ENCODE measurements around the gene UBAP2.
"Not testable (repeated sequence)": the region's sequence is repeated elsewhere in the genome, so short reads cannot be mapped to it uniquely, and the experiment has no call there.

Gene UBAP2

DNA sequence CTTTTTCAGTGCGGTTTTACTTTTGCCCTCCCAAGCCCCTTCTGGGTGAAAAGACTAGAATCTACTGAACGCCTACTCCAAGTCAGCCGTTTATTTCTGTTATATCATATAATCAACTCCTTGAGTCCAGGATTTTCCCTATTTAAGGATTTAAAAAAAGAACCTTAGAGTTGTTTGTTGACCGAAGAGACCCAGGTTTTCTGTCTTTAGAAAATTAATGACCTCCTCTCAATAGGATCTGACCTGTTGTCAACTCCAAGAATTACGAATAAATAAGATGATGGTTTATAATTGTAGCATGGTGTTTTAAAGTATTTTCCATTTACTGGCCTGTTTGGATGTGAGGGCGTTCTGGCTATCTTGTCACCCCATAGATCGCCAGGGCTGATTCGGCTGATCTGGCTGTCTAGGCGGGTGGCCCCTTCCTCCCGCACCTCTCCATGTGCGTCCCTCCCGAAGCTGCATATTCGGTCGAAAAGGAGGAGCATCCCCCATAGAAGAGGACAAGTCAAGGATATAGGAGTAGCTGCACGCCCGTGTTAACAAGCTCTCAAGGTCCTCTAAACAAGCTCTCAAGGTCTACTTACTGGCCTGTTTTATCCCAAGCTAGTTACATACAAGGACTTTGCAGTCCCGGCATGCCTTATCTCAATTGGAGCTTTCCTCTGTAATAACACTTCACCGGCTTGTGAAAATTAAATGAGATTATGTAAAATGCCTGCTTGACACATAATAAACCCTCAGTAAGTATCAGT is 1.1 kb upstream of the UBAP2 start:
- DNase-seq (ENCODE audit: low read depth in 3 of 3) = no peak

DNA sequence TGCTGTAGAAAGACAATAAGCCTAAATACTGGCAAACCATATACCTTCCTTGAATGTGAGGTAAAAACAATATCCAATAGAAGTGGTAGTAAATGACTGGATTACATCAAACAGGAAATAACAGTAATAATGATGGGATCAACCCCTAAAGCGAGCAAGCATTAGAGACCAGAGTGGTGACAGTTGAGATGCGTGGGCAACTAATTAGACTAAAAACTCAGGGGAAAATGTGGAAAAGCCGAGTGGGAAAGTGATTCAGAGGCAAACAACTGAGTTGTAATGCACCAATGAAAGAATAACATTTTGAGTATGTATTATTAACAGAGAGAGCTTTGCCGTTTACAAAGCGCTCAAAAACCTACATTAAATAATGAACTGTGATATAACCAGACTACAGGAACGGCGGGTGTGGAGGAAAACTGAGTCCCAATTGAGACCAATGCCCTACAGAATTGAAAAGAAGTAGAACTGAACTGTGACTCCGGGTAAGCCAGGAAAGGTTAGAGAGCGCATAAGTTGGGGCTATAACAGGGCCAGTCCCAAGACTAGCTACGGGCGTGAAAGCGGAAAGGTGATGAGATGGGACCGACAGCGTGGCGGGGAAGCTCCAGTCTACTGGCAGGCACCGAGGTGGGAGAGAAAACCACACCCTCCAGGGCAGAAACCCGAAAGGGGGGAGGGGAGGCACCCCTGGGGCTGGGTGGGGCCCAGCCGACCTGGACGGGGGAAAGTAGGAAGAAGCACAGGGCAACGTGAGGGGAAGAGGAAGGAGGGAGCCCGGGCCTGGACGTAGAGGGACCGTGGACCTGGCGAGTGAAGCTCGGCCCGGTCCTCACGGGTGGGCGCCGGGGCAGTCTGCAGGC is 592 bp downstream of the UBAP2 start:
- DNase-seq (ENCODE audit: low read depth in 3 of 3) = peak; percentile 29 to 37 (median 33)

DNA sequence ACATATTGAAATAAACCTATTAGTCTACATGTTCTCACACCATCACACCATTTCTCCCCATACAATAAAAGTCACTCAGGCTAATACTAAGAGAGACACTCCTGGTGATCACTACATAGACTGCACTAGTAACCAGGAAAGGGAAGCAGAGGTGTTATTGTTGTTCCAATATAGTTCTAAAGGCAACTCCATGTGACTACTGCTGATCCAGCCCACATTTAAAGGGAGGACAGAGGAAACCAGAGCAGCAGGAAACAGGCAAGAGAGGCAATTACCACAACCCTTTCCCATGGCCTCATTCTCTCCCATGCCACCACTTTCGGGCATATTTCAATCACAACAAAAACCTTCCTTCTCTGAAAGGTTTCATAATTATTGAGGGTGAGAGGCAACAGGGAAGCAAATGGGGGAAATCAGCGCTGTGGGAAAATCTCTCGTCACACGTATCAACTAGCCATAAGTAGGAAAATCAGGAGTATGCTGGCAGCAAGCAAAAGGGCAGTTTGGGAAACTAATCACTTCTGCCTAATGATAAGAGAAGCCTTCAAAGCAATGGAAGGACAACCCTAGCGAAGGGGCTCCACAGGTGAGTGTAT is 1.8 kb downstream of the UBAP2 start:
- no peak for DNase-seq (ENCODE audit: low read depth in 3 of 3)

DNA sequence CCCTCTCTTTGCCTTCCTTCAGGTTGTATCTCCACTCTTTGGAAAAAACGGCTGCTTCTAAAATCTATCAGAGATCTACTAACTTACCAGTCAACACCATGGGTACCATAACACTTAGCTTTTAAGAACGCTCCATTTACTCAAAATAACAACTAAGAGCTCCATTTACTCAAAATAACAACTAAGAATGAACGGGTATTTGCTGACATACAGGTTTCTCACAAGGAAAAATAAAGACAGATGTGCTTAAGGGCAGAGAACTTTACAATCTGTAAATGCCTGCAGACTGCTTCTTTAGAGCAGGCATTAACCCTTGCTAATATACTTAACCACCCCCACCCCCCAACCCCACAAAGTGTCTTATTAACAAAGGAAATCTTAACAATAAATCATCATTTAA is 2.8 kb downstream of the UBAP2 start:
- no peak for DNase-seq (ENCODE audit: low read depth in 3 of 3)

DNA sequence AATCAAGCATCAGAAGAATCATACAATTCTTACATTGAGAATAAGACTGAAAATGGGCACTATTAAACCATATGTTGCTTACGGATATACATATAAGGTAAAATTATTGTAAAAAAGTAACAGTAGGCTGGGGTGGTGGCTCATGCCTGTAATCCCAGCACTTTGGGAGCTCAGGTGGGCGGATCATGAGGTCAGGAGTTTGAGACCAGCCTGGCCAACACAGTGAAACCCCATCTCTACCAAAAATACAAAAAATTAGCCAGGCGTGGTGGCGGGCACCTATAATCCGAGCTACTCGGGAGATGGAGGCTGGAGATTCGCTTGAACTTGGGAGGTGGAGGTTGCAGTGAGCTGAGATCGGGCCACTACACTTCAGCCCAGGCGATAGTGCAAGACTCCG is 6.6 kb downstream of the UBAP2 start:
- not testable (repeated sequence) for DNase-seq (ENCODE audit: low read depth in 3 of 3)

DNA sequence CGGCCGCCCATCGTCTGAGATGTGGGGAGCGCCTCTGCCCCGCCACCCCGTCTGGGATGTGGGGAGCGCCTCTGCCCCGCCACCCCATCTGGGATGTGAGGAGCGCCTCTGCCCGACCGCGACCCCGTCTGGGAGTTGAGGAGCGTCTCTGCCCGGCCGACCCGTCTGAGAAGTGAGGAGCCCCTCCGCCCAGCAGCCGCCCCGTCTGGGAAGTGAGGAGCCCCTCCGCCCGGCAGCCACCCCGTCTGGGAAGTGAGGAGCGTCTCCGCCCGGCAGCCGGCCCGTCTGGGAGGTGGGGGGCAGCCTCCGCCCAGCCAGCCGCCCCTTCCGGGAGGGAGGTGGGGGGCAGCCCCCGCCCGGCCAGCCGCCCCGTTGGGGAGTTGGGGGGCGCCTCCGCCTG is 9.8 kb downstream of the UBAP2 start:
- DNase-seq (ENCODE audit: low read depth in 3 of 3) = not testable (repeated sequence)

DNA sequence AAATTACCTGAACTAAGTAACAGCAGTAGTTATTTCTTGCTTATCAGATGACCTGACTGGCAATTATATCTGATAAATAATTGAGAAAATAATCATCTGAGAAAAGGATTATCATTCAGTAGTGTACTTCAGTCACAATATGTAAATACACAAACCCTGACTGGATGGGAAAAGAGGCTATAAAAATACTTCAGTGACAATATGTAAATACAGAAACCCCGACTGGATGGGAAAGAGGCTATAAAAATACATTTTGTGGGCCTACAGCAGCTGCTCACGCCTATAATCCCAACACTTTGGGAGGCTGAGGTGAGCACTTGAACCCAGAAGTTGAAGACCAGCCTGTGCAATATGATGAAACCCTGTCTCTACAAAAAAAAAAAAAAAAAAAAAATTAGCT is 11.1 kb downstream of the UBAP2 start:
- DNase-seq (ENCODE audit: low read depth in 3 of 3) = no peak

DNA sequence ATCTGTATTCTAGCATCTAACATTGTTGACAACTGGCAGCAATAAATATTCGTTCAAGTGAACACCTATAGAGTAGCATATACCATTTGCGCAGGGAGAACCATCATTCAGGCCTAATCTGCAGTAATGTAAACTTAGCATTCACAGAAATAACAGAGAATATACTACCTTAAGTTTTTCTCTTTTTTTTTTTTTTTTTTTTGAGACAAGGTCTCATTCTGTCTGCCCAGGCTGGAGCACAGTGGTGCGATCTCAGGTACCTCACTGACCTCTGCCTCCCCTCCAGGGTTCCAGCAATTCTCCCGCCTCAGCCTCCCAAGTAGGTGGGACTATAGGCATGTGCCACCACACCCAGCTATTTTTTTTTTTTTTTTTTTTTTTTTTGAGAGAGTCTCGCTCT is 12.1 kb downstream of the UBAP2 start:
- DNase-seq (ENCODE audit: low read depth in 3 of 3) = no peak

DNA sequence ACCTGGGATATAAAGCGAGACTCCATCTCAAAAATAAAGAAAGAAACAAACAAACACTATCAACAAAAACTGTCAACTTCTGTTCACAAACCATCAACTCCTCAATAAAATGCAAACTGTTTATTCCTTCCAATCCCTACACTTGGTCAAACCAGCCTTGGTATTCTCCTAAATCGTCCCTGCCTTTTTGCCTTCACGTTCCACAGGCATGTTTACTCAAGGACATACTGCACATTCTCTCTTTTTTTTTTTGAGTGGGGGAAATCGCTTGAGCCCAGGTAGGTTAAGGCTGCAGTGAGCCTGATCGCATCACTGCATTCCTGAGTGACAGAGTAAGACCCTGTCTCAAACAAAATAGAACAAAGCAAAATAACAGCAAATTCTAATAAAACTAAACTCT is 13.0 kb downstream of the UBAP2 start:
- DNase-seq (ENCODE audit: low read depth in 3 of 3) = no peak

DNA sequence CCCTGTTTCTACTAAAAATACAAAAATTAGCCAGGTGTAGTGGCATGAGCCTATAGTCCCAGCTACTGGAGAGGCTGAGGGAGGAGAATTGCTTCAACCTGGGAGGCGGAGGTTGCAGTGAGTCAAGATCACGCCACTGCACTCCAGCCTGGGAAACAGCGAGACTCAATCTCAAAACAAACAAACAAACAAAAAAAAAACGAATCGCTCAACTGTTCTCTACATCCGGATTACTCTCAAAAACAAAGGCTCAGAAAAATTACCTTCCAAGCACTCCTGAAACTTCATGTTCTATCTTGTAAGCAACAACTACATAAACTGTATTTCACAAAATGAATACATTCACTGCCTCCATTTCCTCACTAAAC is 14.0 kb downstream of the UBAP2 start:
- no peak for DNase-seq (ENCODE audit: low read depth in 3 of 3)

DNA sequence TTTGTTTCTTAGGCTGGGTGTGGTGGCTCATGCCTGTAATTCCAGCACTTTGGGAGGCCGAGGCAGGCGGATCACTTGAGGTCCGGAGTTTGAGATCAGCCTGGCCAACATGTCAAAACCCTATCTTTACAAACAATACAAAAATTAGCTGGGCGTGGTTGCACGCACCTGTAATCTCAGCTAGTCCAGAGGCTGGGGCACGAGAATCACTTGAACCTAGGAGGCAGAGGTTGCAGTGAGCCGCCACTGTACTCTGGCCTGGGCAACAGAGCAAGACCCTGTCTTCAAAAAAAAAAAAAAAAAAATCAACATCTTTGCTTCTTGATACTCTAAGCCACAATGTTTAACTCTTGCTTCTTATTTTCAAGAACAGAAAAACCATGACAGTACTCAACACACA is 16.1 kb downstream of the UBAP2 start:
- DNase-seq (ENCODE audit: low read depth in 3 of 3) = no peak

DNA sequence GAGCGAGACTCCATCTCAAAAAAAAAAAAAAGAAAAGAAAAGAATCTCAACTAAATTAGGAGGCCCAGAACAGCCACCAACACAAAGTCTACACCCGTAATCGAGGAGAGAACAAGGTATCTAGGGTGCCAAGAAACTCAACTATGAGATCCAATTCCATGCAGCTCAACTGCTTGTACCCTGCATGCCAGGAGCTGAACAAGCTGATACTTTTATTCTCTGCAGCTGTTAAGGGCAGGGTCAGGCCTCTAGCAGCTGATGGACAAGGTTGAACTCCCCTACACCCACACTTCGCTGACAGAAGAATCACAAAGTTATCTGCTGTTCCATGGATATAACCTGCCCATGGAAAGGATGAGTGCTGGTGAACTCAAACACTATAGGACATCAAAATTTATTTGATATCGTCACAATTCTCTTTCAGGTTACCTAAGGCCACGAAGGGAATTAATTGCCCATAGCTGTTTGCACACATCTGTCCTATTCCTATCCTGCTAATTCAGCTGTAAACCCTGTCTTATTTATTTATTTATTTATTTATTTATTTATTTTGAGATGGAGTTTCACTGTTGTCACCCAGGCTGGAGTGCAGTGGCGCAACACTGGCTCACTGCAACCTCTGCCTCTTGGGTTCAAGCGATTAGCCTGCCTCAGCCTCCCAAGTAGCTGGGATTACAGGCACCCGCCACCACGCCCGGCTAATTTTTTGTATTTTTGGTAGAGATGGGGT is 20.7 kb downstream of the UBAP2 start:
- no peak for DNase-seq (ENCODE audit: low read depth in 3 of 3)

DNA sequence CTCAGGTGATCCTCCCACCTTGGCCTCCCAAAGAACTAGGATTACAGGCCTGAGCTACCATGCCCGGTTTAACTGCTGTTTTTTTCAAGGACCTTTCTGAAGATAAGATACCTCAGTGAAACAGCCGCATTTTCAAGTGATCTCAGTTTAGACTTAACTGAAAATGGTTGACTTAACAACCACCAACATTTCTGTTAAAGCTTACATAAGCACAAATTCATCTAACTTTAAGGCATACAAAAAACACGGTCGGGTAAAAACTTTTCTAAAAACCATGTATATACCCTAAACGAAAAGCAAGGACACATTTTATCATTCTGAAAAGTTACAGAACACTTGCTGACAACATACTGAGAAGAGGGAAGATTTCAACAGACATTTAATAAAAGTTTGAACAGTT is 22.9 kb downstream of the UBAP2 start:
- no peak for DNase-seq (ENCODE audit: low read depth in 3 of 3)

DNA sequence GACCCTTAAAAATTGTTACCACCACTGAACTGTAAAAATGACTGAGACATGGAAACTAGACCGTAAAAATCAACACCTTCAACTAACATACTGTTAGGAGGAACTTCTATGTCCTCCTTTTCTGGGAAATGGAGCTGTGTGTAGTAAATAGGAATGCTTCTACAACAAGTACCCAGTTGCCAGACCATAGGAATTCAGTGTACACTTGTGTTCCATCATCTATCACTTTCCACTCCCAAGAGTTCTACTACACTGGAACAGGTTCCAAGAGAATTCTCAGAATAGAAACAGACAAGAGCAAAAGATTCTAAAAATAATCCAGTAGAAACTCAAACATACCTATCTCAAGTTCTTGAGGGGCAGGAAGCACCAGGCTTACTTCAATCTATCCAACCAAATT is 23.6 kb downstream of the UBAP2 start:
- DNase-seq (ENCODE audit: low read depth in 3 of 3) = no peak

DNA sequence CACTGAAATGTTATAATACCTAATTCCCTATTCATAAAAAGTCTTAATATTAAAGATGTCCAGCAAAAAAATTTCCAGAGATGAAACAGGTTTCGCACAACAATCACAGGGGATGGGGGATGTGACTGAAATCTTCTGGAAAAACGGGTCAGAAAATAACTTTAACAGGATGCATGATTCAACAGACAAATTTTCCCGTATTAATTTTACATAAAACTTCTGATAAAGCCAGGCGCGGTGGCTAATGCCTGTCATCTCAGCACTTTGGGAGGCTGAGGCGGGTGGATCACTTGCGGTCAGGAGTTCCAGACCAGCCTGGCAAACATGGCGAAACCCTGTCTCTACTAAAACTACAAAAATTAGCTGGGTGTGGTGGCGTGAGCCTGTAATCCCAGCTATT is 24.2 kb downstream of the UBAP2 start:
- not testable (repeated sequence) for DNase-seq (ENCODE audit: low read depth in 3 of 3)

DNA sequence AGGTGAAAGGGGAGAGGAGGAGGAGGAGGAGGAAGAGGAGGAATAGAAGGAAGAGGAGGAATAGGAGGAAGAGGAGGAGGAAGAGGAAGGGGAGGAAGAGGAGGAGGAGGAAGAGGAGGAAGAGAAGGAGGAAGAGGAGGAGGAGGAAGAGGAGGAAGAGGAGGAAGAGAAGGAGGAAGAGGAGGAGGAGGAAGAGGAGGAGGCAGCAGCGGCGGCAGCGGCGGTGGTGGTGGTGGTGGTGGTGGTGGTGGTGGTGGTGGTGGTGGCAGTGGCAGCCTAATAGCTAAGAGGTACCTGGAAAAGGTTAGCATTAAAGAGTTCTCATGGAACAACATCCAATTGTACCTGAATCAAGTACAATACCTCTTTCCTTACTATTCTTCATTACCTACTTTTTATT is 32.5 kb downstream of the UBAP2 start:
- no peak for DNase-seq (ENCODE audit: low read depth in 3 of 3)

DNA sequence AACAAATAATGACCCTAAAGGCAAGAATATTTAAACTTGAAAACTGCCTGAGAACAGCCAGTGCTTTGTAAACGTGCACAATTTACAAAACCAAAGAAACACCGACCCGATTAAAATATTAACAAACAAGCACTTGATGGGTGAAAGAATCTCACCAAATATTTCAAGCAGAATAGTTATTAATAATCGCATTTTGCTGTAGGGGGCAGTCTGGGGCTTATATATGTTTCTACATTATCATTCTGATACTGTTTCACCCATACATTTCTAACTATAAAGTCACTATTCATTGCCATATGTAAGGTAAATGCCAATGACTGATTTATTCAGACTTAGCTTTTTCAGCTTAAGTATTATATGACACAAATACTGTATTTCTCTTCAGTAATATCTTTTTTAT is 37.7 kb downstream of the UBAP2 start:
- no peak for DNase-seq (ENCODE audit: low read depth in 3 of 3)

DNA sequence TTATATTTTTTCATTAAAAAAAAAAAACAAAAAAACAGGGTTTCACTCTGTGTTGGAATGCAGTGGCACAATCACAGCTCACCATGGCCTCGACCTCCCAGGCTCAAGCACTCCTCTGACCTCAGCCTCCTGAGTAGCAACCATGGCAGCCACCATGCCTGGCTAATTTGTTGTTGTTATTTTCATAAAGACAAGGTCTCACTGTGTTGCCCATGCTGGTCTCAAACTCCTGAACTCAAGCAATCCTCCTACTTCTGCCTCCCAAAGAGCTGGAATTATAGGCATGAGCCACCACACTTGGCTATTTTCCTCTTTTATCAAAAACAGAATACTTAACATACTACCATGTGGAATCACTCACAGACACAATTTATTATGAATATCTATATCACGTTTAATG is 46.7 kb downstream of the UBAP2 start:
- no peak for DNase-seq (ENCODE audit: low read depth in 3 of 3)

DNA sequence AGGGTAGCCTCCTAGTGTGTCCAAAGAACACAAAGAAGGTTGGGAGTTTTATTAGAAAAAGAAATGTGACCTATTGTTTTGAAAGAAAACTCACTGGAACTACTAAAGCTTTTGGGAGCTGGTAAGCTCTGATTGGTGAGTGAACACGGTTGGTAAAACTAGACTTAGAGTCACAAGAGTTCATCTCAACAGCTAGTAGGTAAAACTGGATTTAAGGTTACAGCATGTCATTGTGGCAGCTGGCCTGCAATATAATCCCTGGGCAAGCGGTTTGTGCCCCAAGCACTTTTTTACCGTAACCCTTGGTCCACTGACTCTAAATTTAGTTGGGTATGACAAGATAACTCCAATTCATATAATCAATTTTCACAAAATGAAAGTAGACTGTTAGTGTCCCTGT is 47.4 kb downstream of the UBAP2 start:
- no peak for DNase-seq (ENCODE audit: low read depth in 3 of 3)

DNA sequence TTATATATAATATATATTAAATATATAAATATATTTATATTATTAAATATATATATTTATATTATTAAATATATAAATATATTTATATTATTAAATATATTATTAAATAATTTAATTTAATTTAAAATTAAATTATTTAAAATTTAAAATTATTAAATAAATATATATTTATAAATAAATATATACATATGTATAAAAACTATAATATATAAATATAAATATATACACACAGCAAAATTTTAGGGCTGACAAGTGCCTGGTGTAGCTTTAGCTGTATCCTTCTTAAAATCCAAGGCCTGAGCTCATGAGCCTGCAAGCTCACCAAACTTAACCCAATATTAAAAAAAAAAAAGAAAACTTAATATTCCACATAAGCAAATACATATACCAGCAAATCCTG is 53.2 kb downstream of the UBAP2 start:
- DNase-seq (ENCODE audit: low read depth in 3 of 3) = no peak

DNA sequence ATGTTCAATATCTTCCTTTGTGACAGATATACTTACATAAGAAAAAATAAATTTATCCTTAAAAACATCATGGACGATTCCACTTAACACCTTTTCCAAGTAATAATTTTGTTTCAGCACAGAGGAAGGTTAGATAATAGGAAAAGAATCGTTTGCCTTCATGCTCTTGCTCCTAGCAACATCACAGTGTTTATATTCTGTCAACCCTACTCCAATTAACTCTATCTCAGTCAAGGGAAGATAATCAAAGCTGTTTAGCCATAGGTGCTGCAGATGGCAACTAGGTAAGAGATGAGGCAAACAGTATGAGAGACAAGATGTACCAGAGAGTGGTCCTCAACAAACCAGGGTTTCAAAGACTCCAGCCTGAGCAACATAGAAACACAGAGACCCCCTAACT is 55.6 kb downstream of the UBAP2 start:
- no peak for DNase-seq (ENCODE audit: low read depth in 3 of 3)

DNA sequence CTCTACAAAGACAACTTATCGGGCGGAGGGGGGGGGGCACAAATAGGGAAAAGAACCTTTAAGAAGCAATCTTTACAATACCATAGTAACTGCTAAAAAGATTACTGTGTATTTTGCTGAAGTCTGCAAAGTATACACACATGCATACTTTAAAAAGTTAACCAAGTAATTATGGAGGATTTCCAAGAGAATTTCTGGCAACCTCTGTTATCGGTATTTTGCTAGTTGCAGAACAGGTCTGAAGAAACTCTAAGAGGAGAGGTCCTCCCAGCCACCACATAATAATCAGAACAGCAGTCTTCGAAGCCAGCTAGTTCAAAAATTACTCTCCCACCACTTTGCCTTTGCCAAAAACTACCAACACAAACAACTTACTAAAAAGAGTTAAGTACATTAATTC is 56.1 kb downstream of the UBAP2 start:
- DNase-seq (ENCODE audit: low read depth in 3 of 3) = no peak
